ENCODE measurements around the gene GPR61.

GPR61 gene

DNA sequence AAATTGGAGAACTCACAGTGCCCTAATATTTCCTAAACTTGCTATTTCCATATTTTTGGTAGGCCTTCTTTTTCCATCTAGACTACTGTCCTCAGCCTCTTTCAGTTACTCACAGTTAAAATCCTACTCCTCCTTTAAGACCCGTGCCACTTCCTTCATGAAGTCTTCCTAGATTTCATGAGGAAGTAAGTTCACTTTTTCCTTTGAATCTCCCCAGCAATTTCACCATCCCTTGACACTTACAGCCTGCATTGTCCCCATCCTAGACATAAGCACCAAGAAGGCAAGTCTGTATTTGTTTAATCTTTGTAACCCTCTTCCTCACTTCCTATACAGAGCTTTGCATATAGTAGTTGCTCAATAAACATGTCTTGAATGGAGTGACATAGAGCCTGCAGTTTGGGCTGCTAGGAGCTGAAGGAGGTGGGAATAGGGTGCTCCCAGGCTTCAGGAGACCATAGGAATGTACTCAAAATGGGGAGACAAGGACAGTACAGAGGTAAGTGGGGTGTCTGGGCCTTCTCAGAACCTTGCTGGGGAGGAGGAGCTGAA, 5.3 kb upstream of the GPR61 start:
- no peak overlapping the region for H3K27ac ChIP-seq (ENCODE audit: extremely low read depth, low read depth, low read length)
- H3K9me3 ChIP-seq (ENCODE audit: control insufficient read depth, insufficient read depth, low read depth, low read length), result no peaks in the 10 kb centered on the region
- H3K36me3 ChIP-seq (ENCODE audit: control insufficient read depth in 2 of 2, insufficient read depth in 1 of 2, low read length in 2 of 2), result no peaks in the 10 kb centered on the region
- H3K4me3 ChIP-seq (ENCODE audit: low read depth, low read length), result no peak overlapping the region
- no peaks in the 10 kb centered on the region for H3K4me1 ChIP-seq (ENCODE audit: control insufficient read depth, insufficient read depth, low read length)
- ChIA-PET CTCF (interaction anchor here (0.6 to 20.8 kb wide), 10 partner anchors 11 to 469 kb away, joined by 3 to 1152 read pairs (median 4); partner anchors contain the start of genes AMIGO1 and CYB561D1), POLR2A (no interaction called here)
- TF ChIP-seq ZNF76 (tag by site-specific recombination; IDR thresholded peaks at IDR 0.05; ENCODE audit: borderline replicate concordance, low read depth) (no peak), ZNF664 (tag by site-specific recombination; IDR thresholded peaks at IDR 0.05) (peak; percentile 97)

DNA sequence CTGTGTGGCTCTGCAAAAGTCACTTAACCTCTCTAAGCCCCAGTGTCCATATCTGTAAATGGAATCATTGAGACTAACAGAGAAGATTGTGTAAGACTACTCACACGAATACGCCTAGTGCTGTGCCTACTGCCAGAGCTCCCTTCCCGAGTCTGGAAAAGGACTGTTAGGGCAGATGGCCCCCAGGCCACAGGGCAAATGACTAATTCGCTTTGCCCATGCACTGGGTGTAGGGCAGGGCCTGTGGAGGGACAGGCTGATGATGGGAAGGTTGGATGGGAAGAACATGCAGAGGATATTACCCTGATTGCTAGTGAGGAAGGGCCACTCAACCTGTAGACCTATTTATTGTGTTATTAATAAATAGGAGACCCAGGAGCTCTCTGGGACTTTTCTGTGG, 4.2 kb upstream of the GPR61 start:
- ChIA-PET CTCF (interaction anchor here (0.6 to 20.8 kb wide), 4 partner anchors 11 to 119 kb away, joined by 3 to 1152 read pairs (median 8); partner anchors contain the start of genes AMIGO1 and CYB561D1), POLR2A (no interaction called here)
- TF ChIP-seq, protein P1, sequence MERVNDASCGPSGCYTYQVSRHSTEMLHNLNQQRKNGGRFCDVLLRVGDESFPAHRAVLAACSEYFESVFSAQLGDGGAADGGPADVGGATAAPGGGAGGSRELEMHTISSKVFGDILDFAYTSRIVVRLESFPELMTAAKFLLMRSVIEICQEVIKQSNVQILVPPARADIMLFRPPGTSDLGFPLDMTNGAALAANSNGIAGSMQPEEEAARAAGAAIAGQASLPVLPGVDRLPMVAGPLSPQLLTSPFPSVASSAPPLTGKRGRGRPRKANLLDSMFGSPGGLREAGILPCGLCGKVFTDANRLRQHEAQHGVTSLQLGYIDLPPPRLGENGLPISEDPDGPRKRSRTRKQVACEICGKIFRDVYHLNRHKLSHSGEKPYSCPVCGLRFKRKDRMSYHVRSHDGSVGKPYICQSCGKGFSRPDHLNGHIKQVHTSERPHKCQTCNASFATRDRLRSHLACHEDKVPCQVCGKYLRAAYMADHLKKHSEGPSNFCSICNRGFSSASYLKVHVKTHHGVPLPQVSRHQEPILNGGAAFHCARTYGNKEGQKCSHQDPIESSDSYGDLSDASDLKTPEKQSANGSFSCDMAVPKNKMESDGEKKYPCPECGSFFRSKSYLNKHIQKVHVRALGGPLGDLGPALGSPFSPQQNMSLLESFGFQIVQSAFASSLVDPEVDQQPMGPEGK (tag by site-specific recombination; IDR thresholded peaks at IDR 0.05), result no peak
- TF ChIP-seq KLF9 (tag by site-specific recombination; IDR thresholded peaks at IDR 0.05; ENCODE audit: low read depth) (no peak), ZNF791 (tag by site-specific recombination; IDR thresholded peaks at IDR 0.05) (no peak), BCL11B (tag by site-specific recombination; IDR thresholded peaks at IDR 0.05; ENCODE audit: low read depth) (no peak), ZNF10 (tag by site-specific recombination; IDR thresholded peaks at IDR 0.05) (no peak), IKZF3 (tag by site-specific recombination; IDR thresholded peaks at IDR 0.05) (no peak), OVOL3 (tag by site-specific recombination; IDR thresholded peaks at IDR 0.05) (no peak), ZSCAN23 (tag by site-specific recombination; IDR thresholded peaks at IDR 0.05) (no peak), ZFP69B (tag by site-specific recombination; IDR thresholded peaks at IDR 0.05) (no peak), ZBTB48 (tag by site-specific recombination; IDR thresholded peaks at IDR 0.05) (no peak), ZNF768 (tag by site-specific recombination; IDR thresholded peaks at IDR 0.05) (no peak), ZNF544 (tag by site-specific recombination; IDR thresholded peaks at IDR 0.05) (no peak), ZNF624 (tag by site-specific recombination; IDR thresholded peaks at IDR 0.05) (no peak), ZNF37A (tag by site-specific recombination; IDR thresholded peaks at IDR 0.05) (no peak), ZNF792 (tag by site-specific recombination; IDR thresholded peaks at IDR 0.05) (no peak), ZNF239 (tag by site-specific recombination; IDR thresholded peaks at IDR 0.05) (no peak), ZNF174 (tag by site-specific recombination; IDR thresholded peaks at IDR 0.05) (no peak)
- TF ChIP-seq, protein P2, sequence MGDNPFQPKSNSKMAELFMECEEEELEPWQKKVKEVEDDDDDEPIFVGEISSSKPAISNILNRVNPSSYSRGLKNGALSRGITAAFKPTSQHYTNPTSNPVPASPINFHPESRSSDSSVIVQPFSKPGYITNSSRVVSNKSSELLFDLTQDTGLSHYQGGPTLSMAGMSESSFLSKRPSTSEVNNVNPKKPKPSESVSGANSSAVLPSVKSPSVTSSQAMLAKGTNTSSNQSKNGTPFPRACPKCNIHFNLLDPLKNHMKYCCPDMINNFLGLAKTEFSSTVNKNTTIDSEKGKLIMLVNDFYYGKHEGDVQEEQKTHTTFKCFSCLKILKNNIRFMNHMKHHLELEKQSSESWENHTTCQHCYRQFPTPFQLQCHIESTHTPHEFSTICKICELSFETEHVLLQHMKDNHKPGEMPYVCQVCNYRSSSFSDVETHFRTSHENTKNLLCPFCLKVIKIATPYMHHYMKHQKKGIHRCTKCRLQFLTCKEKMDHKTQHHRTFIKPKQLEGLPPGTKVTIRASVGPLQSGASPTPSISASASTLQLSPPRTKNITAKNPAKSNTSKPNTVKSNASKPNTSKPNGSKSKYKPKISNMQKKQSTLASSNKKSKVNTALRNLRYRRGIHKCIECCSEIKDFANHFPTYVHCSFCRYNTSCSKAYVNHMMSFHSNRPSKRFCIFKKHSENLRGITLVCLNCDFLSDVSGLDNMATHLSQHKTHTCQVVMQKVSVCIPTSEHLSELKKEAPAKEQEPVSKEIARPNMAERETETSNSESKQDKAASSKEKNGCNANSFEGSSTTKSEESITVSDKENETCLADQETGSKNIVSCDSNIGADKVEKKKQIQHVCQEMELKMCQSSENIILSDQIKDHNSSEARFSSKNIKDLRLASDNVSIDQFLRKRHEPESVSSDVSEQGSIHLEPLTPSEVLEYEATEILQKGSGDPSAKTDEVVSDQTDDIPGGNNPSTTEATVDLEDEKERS (tag by site-specific recombination; IDR thresholded peaks at IDR 0.05), result no peak
- TF ChIP-seq, protein P3, sequence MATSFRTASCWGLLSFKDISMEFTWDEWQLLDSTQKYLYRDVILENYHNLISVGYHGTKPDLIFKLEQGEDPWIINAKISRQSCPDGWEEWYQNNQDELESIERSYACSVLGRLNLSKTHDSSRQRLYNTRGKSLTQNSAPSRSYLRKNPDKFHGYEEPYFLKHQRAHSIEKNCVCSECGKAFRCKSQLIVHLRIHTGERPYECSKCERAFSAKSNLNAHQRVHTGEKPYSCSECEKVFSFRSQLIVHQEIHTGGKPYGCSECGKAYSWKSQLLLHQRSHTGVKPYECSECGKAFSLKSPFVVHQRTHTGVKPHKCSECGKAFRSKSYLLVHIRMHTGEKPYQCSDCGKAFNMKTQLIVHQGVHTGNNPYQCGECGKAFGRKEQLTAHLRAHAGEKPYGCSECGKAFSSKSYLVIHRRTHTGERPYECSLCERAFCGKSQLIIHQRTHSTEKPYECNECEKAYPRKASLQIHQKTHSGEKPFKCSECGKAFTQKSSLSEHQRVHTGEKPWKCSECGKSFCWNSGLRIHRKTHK (tag by site-specific recombination; IDR thresholded peaks at IDR 0.05), result no peak
- TF ChIP-seq, protein P4, sequence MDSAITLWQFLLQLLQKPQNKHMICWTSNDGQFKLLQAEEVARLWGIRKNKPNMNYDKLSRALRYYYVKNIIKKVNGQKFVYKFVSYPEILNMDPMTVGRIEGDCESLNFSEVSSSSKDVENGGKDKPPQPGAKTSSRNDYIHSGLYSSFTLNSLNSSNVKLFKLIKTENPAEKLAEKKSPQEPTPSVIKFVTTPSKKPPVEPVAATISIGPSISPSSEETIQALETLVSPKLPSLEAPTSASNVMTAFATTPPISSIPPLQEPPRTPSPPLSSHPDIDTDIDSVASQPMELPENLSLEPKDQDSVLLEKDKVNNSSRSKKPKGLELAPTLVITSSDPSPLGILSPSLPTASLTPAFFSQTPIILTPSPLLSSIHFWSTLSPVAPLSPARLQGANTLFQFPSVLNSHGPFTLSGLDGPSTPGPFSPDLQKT (IDR thresholded peaks at IDR 0.05; ENCODE audit: borderline replicate concordance, low read depth, low read length), result no peak
- no peaks in the 10 kb centered on the region for H3K4me1 ChIP-seq (ENCODE audit: control insufficient read depth, insufficient read depth, low read length)
- no peak overlapping the region for H3K4me3 ChIP-seq (ENCODE audit: low read depth, low read length)
- H3K9me3 ChIP-seq (ENCODE audit: control insufficient read depth, insufficient read depth, low read depth, low read length), result no peaks in the 10 kb centered on the region
- H3K36me3 ChIP-seq (ENCODE audit: control insufficient read depth in 2 of 2, insufficient read depth in 1 of 2, low read length in 2 of 2), result no peaks in the 10 kb centered on the region
- H3K27ac ChIP-seq (ENCODE audit: extremely low read depth, low read depth, low read length), result no peak overlapping the region
